ENCODE data around the gene PDE5A.

DNA sequence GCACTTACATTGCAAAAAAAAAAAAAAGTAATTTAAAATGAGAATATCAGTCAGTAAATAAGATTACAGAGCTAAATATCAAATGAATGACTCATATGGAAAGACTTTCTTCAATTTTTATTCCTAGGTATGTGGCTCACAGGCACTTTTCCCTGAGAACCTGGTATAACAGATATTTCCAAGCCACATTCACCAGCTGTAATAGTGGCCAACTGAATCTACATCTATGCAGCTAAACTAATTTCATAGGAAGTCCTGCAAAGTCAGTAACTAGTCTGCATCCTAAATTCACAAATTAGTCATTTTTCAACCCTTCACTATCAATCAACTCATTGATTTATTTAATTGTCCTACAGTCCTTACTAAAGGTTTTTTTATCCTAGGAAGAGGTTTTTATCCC lies 5.6 kb downstream of the PDE5A start:
- TF ChIP-seq RFX5 (IDR thresholded peaks at IDR 0.05) (no peak), POLR2AphosphoS2 (conservative IDR thresholded peaks at IDR 0.05; ENCODE audit: low read length) (no peak), CEBPB (IDR thresholded peaks at IDR 0.05) (no peak)

Measured in A549 (cell line).